Upper lobe of left lung (tissue), 6 donors: Measurements from ENCODE around the gene C5AR2. TPM values are rescaled to one million over a fixed set of nuclear protein-coding genes. Genes with fewer than 3 reads are reported as not detected.

Source experiments
- ATAC-seq, 2 donors: fragments of 200-7000 bp; cut with Tn5 transposase; one replicate each; pipeline ENCODE4 v1.9.1; 2022; ENCODE audit warnings: mild to moderate bottlenecking in 2 of 2, moderate library complexity in 2 of 2; ENCODE audit not compliant: low FRiP score in 2 of 2
- DNase-seq, 2 donors: peaks; one replicate each; pipeline ENCODE4 v3.0.0-alpha.2; 2019 to 2020
- H3K27ac ChIP-seq, 4 donors: fragments of 200-600 bp; sonication (generic); one replicate each; pipeline ENCODE4 v1.5.1; 2016 to 2019
- H3K27me3 ChIP-seq, 4 donors: fragments of 200-600 bp; sonication (generic); one replicate each; pipeline ENCODE4 v1.5.1; 2017 to 2019
- H3K36me3 ChIP-seq, 4 donors: fragments of 200-600 bp; sonication (generic); one replicate each; pipeline ENCODE4 v1.5.1; 2016 to 2019
- H3K4me1 ChIP-seq, 4 donors: fragments of 200-600 bp; sonication (generic); one replicate each; pipeline ENCODE4 v1.5.1; 2018 to 2019
- H3K4me3 ChIP-seq, 4 donors: fragments of 200-600 bp; sonication (generic); one replicate each; pipeline ENCODE4 v1.5.1; 2017 to 2019; ENCODE audit warnings: mild to moderate bottlenecking in 2 of 4, moderate library complexity in 1 of 4
- H3K9me3 ChIP-seq, 4 donors: fragments of 200-600 bp; sonication (generic); one replicate each; pipeline ENCODE4 v1.5.1; 2018 to 2019
- EP300 ChIP-seq, 4 donors: sonication (generic); formaldehyde crosslinking; IDR thresholded peaks; one replicate each; pipeline ENCODE4 v1.5.1; 2017; ENCODE audit warnings: antibody characterized with exemption in 4 of 4, control low read depth in 2 of 4
- POLR2A ChIP-seq, 4 donors: fragments of 450-650 bp; IDR thresholded peaks; one replicate each; pipeline ENCODE4 v1.5.1; 2016 to 2017; ENCODE audit warnings: antibody characterized with exemption in 4 of 4, mild to moderate bottlenecking in 2 of 4
- POLR2AphosphoS5 ChIP-seq, 2 donors: sonication (generic); formaldehyde crosslinking; IDR thresholded peaks; one replicate each; pipeline ENCODE4 v1.5.1; 2017; ENCODE audit warnings: antibody characterized with exemption in 2 of 2
- WGBS, 2 donors: methylation state at CpG; one replicate each; pipeline ENCODE4 v1.1.5; 2017 to 2018; 5-methylcytosine and 5-hydroxymethylcytosine counted together
- total RNA-seq, 6 donors: library from RNA; depleted of rRNA in 4 of 6; stranded (reverse); fragments of >200 nt in 4 of 6; gene quantifications; one replicate each; pipeline versions ENCODE4 v1.1.0 to v1.2.1, GENCODE V29; 2016 to 2021
- TF ChIP-seq, protein P1 (sequence below), 6 experiments: fragments of 450-650 bp in 4 of 6; fragments of 200-600 bp in 2 of 6; sonication (generic) in 2 of 6; IDR thresholded peaks; one replicate each; pipeline ENCODE4 v1.5.1; 2016 to 2019; ENCODE audit warnings: antibody characterized with exemption in 6 of 6
- donor health status: DM: no; HTN: no; CAD: no; lungs with moderate emphysema.
- donor health status: DM: no; HTN: yes; CAD: no; lungs with severe emphysema.

Gene C5AR2
- total RNA-seq, 6 donors from 2014 or later, result 3.8 to 22.9 (median 10.0) TPM

GRCh38 chr19:47313754-47314295 lies 18.1 kb upstream of the C5AR2 start:
- peak overlapping the region in 1 of 4 donors; percentile 47 for H3K4me3 ChIP-seq

DNA sequence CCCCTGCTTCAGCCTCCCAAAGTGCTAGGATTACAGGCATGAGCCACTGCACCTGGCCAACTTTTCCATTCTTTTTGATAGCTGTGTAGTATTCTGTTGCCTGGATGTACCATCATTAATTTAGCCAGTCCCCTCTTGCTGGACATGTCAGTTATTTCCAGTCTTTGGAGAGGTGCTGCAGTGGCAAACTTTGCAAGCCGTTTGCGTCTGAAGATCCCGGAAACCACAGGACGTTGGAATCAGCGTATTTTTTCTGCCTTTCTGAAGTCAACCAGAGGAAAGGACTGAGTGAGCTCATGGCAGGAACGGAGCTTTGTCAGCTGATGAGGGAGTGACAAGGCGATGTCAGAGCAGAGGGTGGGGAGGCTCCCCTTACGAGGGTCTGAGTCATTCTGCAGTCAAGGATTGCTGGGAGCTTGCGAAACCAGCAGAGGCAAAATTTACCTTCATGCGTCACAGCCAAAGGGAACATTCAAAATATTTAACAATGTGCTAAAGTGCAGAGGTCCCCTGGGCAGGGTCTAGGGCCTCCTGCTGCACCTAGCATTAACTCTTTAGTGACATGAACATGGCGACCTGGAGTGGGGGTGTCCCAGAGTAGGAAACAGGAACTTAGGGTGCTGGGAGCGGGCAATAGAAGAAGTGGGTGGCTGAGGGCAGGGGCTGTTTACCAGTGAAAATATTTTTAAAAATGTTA lies 16.7 kb upstream of the C5AR2 start:
- Histone ChIP-seq H3K9me3 (no peaks in the 10 kb centered on the region), H3K4me1 (peaks cover 0 to 7% (median 0%) of the 10 kb centered on the region in 4 donors), H3K36me3 (peaks cover 0 to 4% (median 0%) of the 10 kb centered on the region in 4 donors), H3K4me3 (no peak overlapping the region), H3K27ac (peak overlapping the region; percentile 72 to 92 (median 81)), H3K27me3 (no peaks in the 10 kb centered on the region)
- DNase-seq (peak in 1 of 2 donors; percentile 92), ATAC-seq (peak; percentile 94 to 95)
- 26 to 38% methylated on average over 11 to 12 of the region's 12 CpGs for WGBS, 2 donors
- TF ChIP-seq, protein P1, sequence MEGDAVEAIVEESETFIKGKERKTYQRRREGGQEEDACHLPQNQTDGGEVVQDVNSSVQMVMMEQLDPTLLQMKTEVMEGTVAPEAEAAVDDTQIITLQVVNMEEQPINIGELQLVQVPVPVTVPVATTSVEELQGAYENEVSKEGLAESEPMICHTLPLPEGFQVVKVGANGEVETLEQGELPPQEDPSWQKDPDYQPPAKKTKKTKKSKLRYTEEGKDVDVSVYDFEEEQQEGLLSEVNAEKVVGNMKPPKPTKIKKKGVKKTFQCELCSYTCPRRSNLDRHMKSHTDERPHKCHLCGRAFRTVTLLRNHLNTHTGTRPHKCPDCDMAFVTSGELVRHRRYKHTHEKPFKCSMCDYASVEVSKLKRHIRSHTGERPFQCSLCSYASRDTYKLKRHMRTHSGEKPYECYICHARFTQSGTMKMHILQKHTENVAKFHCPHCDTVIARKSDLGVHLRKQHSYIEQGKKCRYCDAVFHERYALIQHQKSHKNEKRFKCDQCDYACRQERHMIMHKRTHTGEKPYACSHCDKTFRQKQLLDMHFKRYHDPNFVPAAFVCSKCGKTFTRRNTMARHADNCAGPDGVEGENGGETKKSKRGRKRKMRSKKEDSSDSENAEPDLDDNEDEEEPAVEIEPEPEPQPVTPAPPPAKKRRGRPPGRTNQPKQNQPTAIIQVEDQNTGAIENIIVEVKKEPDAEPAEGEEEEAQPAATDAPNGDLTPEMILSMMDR (IDR thresholded peaks at IDR 0.05), result no peak
- TF ChIP-seq POLR2A (IDR thresholded peaks at IDR 0.05) (peak in 1 of 4 donors; percentile 62), EP300 (IDR thresholded peaks at IDR 0.05) (peak; percentile 73 to 95 (median 86)), POLR2AphosphoS5 (IDR thresholded peaks at IDR 0.05) (peak; percentile 83 to 95)

More at GRCh38 chr19:47313754-47314295, 18.1 kb upstream of the C5AR2 start:
- Histone ChIP-seq H3K27ac (peak overlapping the region; percentile 19 to 92 (median 78)), H3K9me3 (no peaks in the 10 kb centered on the region), H3K27me3 (no peaks in the 10 kb centered on the region), H3K4me1 (peaks cover 0 to 9% (median under 1%) of the 10 kb centered on the region in 4 donors), H3K36me3 (no peaks in the 10 kb centered on the region)
- 75 to 81% methylated on average over 10 of the region's 10 CpGs for WGBS, 2 donors
- no peak for ATAC-seq
- no peak for TF ChIP-seq EP300 (IDR thresholded peaks at IDR 0.05)
- peak in 1 of 2 donors; percentile 8 for TF ChIP-seq POLR2AphosphoS5 (IDR thresholded peaks at IDR 0.05)
- TF ChIP-seq, protein P1 (IDR thresholded peaks at IDR 0.05), result no peak
- peak in 1 of 4 donors; percentile 44 for TF ChIP-seq POLR2A (IDR thresholded peaks at IDR 0.05)
- no peak for DNase-seq

DNA sequence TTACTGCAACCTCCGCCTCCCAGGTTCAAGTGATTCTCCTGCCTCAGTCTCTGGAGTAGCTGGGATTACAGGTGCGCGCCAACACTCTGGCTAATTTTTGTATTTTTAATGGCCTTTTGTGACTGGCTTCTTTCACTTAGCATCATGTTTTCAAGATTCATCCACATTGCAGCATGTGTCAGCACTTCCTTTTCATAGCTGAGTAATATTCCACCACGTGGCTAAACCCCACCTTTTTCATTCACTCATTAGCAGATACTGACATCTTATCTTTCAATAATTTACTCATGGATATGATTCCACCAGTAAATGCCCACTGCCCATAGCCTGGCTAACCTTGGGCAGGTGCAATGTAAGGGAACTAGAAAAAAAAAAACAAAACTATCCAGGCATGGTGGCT lies 15.5 kb upstream of the C5AR2 start:
- no peak for TF ChIP-seq POLR2A (IDR thresholded peaks at IDR 0.05)
- TF ChIP-seq, protein P1 (IDR thresholded peaks at IDR 0.05), result no peak
- no peak for TF ChIP-seq POLR2AphosphoS5 (IDR thresholded peaks at IDR 0.05)
- TF ChIP-seq EP300 (IDR thresholded peaks at IDR 0.05), result no peak
- H3K27ac ChIP-seq, result peak overlapping the region in 2 of 4 donors; percentile 84 to 92
- H3K9me3 ChIP-seq, result no peaks in the 10 kb centered on the region
- H3K4me1 ChIP-seq, result peaks cover 0 to 7% (median 0%) of the 10 kb centered on the region in 4 donors
- 82 to 87% methylated on average over 4 of the region's 4 CpGs for WGBS, 2 donors
- H3K36me3 ChIP-seq, result peaks cover 0 to 6% (median 0%) of the 10 kb centered on the region in 4 donors
- ATAC-seq (no peak), DNase-seq (no peak)
- H3K4me3 ChIP-seq, result no peak overlapping the region
- no peaks in the 10 kb centered on the region for H3K27me3 ChIP-seq

GRCh38 chr19:47319923-47320871 lies 11.8 kb upstream of the C5AR2 start:
- ATAC-seq (no peak), DNase-seq (no peak)
- WGBS, 2 donors, result 90 to 91% methylated on average over 38 to 46 of the region's 46 CpGs
- TF ChIP-seq POLR2A (IDR thresholded peaks at IDR 0.05) (no peak), EP300 (IDR thresholded peaks at IDR 0.05) (no peak), POLR2AphosphoS5 (IDR thresholded peaks at IDR 0.05) (no peak)
- TF ChIP-seq, protein P1 (IDR thresholded peaks at IDR 0.05), result no peak
- H3K27ac ChIP-seq, result peak overlapping the region in 1 of 4 donors; percentile 46
- no peaks in the 10 kb centered on the region for H3K27me3 ChIP-seq
- no peaks in the 10 kb centered on the region for H3K9me3 ChIP-seq
- H3K36me3 ChIP-seq, result peaks cover 0 to 6% (median 0%) of the 10 kb centered on the region in 4 donors
- no peak overlapping the region for H3K4me3 ChIP-seq
- H3K4me1 ChIP-seq, result peaks cover 0 to 7% (median 0%) of the 10 kb centered on the region in 4 donors
